Stimulated activated CD8-positive, alpha-beta memory T cell treated with anti-CD3 and anti-CD28 coated beads, Interleukin-15, amount 100 ng/mL, for 24 hours (primary cell): Measurements from ENCODE around the gene GRIK3.
"Not testable (repeated sequence)": the region's sequence is repeated elsewhere in the genome, so short reads cannot be mapped to it uniquely, and the experiment has no call there.

Experiments used
- DNase-seq: peaks from one replicate; pipeline ENCODE4 v3.0.0-alpha.2; 2020; ENCODE audit warnings: low read depth

Gene GRIK3

DNA sequence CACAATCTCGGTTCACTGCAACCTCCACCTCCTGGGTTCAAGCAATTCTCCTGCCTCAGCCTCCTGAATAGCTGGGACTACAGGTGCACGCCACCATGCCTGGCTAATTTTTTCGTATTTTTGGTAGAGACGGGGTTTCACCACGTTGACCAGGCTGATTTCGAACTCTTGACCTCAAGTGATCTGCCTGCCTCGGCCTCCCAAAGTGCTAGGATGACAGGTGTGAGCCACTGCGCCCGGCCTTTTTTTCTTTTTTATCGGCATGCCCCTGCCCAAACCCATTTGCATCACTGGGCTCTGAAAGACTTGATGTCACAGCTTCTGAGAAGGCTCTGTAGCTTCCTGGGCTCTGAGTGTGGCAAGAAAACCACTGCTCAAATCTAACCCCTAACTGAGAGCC, 125.0 kb downstream of the GRIK3 start:
- not testable (repeated sequence) for DNase-seq

DNA sequence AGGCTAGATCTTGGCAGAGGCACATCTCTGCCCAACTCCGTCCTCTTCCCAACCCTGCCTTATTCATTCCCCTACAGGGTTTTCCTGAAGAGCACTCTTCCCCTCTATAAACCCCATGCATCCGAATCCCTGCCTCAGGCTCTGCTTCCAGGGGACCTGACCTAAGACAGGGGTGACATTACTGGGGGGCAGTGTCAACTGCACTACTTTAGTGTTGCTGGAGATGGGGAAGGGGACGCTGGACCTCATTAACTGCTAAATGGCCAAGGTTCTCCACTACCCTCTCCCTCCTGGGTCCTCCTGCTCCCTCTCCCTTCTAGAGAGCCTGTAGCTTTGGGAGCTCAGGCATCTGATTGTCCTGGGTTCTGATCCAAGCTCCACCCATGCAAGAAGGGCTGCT, 126.2 kb downstream of the GRIK3 start:
- no peak for DNase-seq

DNA sequence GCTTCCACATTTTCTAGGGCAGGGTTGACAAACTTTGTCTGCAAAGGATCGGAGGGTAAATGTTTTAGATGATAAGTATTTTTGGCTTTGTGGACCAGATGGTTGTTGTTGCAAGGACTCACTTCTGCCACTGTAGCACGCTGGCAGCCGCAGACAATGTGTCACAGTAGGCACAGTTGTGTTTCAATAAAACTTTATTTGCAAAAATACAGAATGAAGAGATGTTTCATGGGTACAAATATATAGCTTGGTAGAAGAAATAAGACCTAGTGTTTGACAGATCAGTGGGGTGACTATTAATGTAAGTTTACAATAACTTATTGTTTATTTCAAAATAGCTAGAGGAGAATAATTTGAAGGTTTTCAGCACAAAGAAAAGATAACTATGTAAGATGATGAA, 127.8 kb downstream of the GRIK3 start:
- no peak for DNase-seq

DNA sequence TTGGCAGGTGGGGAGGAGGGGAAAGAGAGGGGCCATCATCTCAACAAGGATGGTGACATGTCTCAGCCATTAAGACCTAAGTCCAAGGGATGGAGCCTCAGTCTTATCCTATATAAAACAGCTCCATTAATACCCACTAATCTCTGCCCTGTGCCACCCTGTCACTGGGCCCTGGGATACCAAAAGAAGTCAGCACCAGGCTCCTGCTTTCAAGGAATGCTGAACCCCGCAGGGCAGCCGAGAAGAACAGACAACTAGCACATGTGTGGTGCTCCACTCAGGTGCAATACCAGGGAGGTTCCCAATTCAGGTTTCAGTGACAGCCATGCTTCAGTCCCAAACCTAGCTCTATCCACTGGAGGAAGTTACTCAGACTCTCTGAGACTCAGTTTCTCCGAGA, 128.4 kb downstream of the GRIK3 start:
- no peak for DNase-seq

DNA sequence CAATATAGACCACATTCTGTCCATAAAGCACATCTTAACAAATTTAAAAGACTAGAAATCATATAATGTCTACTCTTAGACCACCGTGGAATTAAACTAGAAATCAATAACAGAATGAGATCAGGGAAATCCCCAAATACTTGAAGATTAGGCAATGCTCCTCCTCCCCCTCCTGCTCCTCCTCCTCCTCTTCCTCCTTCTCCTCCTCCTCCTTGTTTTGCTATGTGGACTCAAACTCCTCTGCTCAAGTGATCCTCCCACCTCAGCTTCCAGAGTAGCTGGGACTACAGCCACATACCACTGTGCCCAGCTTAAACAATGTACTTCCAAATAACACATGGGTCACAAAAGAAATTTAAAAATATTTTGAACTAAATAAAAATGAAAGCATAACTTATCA, 134.2 kb downstream of the GRIK3 start:
- no peak for DNase-seq

DNA sequence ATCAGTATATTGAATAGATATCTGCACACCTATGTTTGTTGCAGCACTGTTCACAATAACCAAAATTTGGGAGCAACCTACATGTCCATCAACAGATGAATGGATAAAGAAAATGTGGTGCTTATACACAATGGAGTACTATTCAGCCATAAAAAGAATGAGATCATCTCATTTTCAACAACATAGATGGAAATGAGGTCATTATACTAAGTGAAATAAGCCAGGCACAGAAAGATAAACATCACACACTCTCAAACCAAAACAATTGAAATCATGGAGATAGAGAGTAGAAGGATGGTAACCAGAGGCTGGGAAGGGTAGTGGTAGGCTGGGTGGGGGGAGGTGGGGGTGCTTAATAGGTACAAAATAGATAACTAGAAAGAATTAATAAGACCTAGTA, 136.5 kb downstream of the GRIK3 start:
- not testable (repeated sequence) for DNase-seq

DNA sequence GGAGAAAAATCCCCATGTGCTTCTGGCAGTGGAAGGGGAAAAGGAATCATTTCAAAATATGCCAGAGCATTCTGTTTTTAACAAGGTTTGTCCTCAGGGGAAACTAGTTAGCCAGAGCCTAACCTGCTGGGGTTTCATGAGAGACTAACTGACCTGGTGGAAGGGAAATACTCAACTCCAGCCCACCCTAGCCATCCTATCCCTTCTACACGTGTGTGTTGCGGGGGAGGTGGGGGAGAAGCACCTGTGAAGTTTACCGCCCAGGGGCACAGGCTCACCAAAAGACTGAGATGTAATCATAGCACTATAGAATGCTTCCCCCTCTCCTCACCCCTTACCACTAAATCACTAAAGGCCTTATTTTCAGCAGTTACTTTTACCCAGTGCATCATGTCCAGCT, 139.5 kb downstream of the GRIK3 start:
- DNase-seq = no peak

DNA sequence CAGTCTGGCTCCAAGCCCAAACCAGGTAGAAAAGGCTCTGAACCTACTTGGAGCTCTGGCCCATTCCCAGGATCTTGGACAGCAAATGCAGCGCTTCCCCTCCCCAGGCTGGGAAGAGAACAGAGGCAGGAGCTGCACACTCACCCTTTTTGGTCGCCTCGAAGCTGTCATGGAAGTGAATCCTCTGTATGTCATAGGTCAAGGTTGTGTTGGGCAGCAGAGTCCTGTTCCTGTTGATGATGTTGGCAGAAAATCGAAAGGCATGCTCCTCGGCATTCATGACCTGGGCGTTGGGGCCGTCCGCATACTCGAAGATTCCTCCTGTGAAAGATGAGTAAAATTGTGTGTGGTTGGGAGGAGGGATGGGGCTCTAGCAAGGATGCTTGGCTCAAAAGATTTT, 143.5 kb downstream of the GRIK3 start:
- no peak for DNase-seq

DNA sequence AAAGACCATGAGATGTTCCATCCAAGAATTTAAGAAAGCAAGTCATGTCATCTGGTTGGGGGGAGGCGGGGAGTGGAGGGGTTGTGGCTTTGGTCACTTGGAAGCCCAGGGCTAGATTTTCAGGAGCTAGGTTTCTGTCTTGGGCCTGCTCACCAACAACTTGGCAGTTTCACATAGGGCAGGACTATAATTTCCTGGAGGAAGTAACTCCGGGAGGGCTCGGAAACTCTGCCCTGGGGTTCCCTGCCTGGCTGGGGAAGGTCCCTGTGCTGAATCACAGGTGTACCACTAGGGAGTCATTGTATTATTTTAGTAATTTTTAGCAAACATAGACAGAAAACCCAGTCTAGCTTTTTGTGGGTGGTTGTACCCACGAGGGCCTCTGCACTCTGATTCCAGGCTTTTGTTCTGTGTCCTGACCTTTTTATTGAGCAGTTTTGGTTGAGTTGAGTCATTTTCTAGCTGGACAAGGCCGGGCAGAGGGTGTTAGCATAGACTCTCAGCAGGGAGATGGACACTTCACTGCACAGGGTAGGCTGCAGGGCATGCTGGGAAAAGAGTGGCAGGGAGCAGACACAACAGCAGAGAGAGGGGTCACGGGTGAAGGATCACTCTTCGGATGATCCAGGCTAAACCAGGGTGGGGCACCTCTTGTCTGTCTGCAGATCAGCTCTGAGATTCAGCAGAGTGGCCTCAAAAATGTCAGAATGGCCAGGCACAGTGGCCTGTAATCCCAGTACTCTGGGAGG, 144.7 kb downstream of the GRIK3 start:
- DNase-seq = no peak

DNA sequence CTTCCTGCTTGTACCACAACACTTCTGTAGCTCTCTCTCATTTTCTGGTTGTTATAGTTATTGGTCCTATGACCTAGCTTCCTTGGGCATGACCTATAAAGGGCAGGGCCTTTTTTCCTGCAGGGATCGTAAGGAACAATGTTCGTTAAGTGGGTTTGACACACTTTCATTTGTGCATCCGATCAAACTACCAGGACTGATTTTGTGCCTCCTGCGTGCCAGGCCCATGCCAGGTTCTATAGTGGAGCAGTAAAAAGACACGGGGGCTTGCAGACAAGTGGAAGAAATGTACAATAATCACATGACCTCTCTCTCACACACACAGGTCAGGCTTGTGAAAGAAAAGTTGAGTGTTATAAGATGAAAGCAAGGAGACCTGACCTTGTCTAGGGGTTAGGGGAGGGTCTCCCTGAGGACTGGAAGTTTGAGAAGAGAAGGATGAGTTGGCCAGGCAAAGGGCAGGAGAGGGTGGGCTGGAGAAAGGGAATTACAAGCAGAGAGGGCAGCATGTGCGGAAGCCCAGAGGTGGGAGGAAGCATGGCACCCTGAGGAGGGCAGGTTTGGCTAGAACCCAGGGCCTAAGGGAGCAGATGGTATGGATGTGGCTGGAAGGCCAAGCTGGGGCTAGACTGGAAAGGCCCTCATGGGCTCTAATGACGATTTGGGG, 145.4 kb downstream of the GRIK3 start:
- DNase-seq = no peak

DNA sequence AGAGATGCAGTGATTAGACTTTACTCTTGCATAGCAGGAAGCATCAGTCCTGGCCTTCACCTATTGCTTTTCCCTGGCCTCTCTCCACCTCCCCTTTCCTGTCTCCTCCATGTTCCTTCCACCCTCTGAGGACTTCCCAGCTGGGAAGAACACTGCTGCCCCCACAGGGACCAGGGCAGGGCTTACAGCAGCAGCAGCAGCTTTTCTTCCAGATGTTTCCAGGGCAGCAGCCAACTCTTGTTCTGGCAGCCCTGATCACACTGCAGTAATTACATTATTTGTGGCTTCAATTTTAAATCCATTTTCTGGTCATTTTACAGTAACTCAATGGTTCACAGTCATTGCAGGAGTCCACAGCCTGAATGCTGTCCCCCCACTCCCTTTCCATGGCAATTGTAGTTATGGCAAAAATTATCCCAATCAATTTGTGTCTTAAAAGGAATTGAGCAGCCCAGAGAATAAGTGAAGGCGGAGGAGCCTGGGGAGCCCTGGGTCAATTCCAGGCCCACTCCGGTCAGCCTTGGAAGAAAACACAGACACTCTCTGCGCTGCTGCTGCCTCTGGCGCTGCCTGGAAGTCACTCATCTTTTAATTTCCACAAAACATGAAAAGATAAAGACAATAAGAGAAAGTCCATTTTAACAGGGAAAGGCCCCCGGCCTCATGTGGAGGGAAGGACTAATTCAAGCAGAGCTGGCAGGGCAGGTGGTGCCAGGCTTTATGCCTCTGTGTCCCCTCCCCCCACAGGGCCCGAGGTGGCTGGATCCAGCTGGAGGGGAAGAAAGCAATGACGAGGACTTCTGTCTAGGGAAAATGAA, 148.6 kb downstream of the GRIK3 start:
- DNase-seq = no peak

DNA sequence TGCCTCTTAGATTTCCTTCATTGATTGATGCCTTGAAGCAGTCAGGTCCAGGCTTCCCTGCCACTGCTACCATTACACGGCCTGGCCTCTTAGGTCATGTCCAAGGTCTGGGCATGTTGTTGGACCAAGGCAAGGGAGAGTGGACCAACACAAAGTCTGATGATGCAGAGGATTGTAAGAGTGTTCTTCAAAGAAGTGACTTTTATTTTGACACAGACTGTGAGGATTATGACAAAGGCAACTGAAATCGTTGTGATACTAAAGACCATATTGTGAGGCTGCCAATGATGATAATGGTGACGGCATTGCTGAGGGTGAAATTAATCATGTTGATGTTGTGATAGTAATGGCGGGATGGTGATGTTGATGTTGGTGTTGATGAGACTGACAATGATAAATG, 149.5 kb downstream of the GRIK3 start:
- DNase-seq = no peak

DNA sequence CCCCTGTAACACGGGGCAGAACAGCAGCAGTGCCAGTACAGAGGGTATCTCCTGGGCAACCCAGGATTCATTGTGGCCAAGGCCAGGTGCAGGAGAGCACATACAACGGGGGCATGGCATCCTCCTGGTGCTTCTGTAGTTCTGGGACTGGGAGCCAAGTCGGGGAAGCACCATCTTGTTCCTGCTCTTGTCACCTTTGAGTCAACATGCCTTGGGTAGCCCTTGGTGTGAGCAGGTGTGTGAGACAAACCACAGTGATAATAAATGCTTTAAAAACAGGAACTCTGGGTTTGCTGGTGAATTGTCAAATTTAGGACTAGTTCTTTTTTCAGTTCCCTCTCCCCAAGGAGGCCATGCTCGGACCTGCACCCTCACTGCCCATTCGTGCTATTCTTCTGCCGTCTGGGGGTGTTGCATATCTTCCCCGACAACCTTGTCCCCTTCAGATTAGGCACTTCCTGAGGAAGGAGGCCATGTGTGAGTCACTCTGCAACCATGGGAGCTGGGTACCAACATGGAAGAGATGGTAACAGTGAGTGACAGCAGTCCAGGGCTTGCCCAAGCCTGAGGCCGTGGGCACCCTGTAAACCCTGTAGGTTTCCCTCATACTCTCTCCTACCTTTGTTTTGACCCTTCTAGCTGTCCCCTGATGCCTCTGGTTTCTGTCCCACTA, 150.2 kb downstream of the GRIK3 start:
- DNase-seq = no peak

DNA sequence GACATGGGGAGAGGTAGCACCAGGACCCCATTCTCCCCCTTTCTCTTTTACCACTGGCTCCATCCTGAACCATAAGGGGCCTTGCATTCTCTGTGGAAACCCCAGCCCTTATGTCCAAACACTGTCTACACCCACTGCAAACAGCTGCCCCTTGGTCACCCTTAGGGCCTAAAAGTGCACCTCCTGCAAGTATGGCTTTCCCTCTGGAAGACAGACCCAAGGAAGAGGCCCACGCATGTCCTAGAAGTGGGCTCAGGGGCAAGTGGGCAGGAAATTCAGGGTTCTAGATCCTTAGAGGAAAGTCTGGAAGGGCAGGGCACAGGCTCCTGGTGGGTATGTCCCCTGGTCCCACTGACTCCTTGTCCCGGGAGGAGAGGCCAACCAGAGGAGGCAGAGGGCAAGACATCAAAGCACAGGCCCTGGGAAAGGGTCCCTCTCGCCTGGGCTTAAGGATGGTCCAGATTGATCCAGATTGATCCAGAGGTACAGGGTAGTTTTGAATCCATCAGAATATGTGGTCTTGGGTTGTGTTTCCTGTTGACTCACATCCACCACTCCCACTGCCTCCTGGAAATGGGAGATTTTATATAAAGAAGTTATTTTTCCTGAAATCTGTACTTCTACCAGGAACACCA, 150.9 kb downstream of the GRIK3 start:
- DNase-seq = no peak

DNA sequence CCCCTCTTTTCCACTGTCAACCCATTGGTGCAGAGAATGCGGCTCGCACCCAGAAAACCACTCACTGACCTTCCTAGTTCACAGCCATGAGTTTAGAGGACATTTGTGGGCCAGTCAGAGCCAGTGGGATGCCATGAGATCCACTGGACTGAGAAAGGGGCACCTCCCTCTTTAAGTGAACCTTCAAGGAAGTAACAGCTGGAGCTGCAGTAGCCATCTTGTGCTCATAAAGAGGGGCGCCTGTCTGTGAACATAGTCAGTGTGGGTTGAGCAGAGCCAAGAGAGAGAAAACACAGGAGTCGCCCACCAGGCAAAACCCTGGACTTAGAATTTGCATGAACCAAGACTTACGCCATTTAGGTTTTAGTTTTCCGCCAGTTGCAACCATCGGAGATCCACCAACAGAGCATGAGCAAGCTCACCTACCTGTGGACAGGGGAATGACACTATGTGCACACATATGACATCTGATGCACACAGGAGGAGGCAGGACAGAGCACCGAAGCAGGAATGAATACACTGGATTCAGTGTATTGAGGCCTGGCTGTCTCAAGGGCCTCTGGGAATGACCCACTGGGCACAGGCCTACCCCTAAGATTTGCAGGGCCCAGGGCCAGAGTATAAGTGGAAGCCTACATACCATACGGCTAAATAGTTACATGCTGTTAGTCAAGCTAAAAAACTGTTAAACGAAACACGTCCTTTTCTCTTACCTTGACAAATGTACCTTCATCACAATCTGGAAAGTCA, 151.6 kb downstream of the GRIK3 start:
- DNase-seq = no peak

DNA sequence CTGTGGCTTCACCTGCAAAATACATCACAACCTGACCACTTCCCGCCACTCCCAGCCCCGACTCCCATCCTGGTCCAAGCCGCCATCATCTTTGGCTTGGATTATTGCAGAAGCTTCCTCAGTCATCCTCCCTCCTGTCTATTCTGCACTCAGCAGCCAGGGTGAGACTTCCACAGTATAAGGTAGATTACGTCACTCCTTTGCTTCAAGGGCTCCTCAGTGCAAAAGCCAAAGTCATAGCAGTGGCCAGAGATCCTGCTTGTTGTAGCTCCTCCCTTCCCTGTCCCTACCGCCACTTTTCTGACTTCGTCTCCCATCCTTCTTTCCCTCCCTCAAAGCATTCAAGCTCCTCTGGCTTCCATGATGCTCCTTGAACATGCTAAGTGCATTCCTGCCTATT, 152.8 kb downstream of the GRIK3 start:
- DNase-seq = no peak

DNA sequence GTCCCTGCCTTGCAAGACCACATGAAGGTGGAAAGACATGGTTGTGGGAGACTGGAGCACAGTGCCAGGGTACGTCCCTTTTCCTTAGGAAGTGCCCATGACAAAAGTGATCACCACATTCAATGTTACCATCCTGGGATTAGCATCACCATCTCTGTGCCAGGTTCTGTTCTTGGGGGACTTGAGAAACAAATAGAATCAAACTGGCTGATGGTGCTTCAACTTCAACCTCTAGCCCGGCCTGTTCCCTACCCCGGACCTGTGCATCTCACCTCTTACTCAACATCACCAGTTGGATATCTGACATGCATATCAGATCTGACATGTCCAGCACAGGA, 153.3 kb downstream of the GRIK3 start:
- DNase-seq = no peak

DNA sequence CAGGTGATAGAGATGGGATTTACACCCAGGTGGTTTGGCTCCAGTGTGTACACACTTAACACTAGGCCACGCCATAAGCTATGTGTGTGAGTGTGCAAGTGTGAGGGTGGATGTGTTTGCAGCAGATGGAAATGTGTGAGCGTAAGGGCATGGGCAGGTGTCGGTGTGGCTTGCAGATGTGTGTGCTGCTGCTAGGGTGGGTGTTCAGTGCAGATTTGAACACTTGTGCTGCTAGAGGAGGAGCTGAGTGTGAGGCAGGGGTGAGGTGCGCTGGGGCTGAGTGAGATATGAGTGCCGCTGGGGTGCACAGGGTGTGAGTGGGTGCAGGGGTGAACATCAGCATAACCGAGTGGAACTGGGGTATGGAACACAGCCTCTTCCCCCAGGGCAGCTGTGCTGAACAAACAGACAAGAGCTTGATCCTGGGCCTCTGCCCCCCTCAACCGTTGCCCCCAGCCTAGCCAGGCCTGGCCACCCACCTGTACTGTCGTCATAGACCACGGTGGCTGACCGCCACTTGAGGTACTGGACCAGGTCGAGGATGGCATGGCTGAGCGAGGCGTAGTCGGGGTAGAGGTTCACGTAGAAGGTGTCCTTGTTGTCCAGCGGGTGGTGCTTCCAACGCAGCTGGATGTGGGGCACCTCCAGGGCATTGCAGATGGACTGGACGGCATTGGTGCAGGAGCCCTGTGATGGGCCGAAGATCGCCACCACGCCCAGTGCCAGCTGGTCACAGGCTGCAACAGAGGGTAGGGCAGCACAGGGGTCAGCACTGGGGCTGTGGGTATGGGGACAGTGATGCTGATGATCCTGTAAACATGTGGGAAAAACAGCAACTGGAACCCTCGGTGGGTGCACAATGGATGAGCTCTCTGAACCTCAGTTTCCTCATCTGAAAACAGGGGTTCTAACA, 153.9 kb downstream of the GRIK3 start:
- DNase-seq = no peak

DNA sequence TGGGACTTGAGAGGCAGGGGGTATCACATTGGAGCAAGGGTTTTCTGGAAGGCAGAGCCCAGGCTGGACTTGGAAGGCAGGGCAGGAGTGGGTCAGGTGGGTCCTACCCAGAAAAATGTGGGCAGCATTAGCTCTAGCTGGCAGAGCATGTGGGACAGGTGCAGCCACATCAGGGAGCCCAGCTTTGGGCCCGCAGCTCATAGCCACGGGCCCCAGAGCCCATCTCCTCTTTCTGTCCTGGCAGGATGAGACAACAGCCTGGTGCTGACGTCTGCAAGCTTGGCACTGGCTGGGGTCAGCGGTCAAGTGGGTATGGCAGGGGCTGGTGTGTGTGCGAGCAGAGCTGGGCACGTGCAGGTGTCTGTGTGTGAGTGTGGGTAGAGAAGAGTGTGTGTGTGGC, 154.7 kb downstream of the GRIK3 start:
- no peak for DNase-seq

DNA sequence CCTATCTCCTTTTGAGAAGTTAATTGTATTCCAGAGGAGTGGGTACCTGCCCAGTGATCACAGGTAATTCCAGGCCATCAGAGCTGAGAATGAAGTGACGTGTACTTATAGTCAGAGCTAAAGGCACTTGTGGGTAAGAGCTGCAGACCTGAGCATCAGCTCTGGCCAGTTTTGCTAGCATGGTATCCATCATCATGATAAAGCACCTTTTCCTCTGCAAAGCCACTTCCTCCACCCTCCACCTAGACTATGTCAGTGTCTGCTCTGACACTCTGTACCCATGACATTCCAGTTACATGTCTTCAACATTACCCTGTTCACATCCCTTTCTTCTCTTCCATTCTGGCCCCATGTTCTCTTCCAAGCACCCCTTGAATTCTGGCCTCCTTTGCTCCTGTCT, 157.3 kb downstream of the GRIK3 start:
- DNase-seq = no peak
